ENCODE data around the gene TMEM272.
"Not testable (repeated sequence)": the region's sequence is repeated elsewhere in the genome, so short reads cannot be mapped to it uniquely, and the experiment has no call there.

TMEM272 gene

DNA sequence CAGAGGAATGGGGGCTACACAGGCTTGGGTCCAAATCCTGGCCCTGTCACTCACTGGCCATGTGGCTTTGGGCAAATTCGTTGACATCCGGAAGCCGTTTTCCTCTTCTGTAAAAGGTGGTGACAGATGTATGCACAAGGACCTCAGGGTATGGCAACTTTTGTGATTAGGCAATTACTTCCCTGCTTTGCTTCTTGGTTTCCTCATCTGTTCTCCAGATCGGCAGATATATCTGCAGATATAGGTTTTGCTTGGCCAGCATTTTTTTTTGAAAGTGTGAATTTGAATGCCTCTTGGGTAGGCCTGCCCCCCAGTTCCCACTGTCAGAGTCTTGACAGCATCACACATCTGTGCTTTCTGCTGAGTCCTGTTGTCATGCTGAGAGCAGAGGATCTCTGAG is 17.7 kb downstream of the TMEM272 start:
- Histone ChIP-seq H2AFZ (ENCODE audit: low read depth, low read length) (no peak overlapping the region), H3K4me1 (ENCODE audit: insufficient read depth, low read length) (no peaks in the 10 kb centered on the region), H3K4me3 (ENCODE audit: low read length) (no peak overlapping the region)

DNA sequence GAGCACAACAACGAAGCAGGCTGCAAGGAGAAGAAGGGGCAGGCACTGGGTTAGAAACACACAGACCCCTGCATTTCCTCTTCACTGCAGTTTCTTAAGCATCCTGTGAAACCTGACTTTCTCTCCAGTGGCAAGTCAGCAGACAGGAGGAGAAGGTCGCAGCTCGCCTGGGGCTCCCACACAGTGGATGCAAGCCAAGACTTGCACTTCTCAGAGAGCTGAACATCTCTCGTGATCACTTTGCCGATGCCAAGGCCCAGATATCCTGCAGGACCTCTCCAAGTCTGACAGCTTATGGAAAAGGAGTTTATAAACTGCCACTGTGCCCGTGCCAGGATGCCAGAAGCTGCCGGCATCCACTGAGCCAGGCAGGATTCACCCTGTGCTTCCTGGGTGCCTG is 18.4 kb downstream of the TMEM272 start:
- Histone ChIP-seq H3K27me3 (ENCODE audit: insufficient read depth, low read length) (peaks cover 13% of the 10 kb centered on the region), H2AFZ (ENCODE audit: low read depth, low read length) (no peak overlapping the region), H3K4me1 (ENCODE audit: insufficient read depth, low read length) (no peaks in the 10 kb centered on the region), H3K36me3 (ENCODE audit: insufficient read depth, low read length) (no peaks in the 10 kb centered on the region), H3K9me3 (ENCODE audit: low read length) (no peaks in the 10 kb centered on the region), H3K4me3 (ENCODE audit: low read length) (no peak overlapping the region)

More for the DNA sequence above, 17.7 kb downstream of the TMEM272 start:
- Histone ChIP-seq H3K36me3 (ENCODE audit: insufficient read depth, low read length) (no peaks in the 10 kb centered on the region), H3K9me3 (ENCODE audit: low read length) (no peaks in the 10 kb centered on the region), H3K27me3 (ENCODE audit: insufficient read depth, low read length) (peaks cover 13% of the 10 kb centered on the region)

DNA sequence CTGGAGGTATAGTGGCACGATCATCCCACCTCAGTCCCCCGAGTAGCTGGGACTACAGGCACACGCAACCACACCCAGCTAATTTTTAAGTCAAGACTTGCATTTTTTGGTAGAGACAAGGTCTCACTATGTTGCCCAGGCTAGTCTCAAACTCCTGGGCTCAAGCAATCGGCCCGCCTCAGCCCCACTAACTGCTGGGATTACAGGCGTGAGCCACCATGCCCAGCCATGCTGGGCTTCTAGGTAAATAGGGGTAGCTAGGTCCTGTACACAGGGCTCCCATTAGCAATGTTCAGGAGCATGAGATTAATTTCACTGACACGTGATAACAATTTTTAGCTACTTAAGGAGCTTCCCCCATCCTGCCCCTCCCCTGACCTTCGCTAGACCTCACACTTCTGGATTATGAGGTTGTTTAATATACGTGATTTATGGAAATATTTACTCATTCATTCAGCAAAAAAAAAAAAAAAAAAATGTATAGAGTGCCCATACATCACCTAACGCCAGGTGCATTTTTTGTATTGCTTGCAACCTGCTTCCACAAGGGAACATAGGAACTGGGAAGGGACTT is 19.2 kb downstream of the TMEM272 start:
- no peaks in the 10 kb centered on the region for H3K36me3 ChIP-seq (ENCODE audit: insufficient read depth, low read length)
- no peaks in the 10 kb centered on the region for H3K4me1 ChIP-seq (ENCODE audit: insufficient read depth, low read length)
- peaks cover 13% of the 10 kb centered on the region for H3K27me3 ChIP-seq (ENCODE audit: insufficient read depth, low read length)
- no peaks in the 10 kb centered on the region for H3K9me3 ChIP-seq (ENCODE audit: low read length)
- H3K4me3 ChIP-seq (ENCODE audit: low read length): no peak overlapping the region
- no peak overlapping the region for H2AFZ ChIP-seq (ENCODE audit: low read depth, low read length)

DNA sequence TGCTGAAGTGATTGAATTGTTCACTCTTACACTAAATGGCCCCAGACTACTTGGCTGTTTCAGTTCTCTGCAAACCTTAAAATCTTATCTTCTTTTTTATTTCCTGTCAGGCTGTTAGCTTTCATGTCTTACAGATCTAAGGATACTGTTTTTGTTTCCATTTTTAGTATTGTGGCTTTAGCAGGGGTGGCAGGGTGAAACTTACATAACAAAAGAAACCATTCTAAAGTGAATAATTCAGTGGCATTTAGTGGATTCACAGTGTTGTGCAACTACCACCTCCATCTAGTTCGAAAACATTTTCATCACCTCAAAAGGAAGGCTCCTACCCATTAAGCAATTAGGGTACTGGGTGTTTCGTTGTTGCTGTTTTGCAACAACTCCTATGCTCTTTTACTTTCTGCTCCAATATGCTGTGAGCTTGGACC is 19.8 kb downstream of the TMEM272 start:
- H3K27me3 ChIP-seq (ENCODE audit: insufficient read depth, low read length): peaks cover 16% of the 10 kb centered on the region
- H3K9me3 ChIP-seq (ENCODE audit: low read length): no peaks in the 10 kb centered on the region
- no peaks in the 10 kb centered on the region for H3K36me3 ChIP-seq (ENCODE audit: insufficient read depth, low read length)
- H3K4me1 ChIP-seq (ENCODE audit: insufficient read depth, low read length): no peaks in the 10 kb centered on the region
- no peak overlapping the region for H3K4me3 ChIP-seq (ENCODE audit: low read length)
- no peak overlapping the region for H2AFZ ChIP-seq (ENCODE audit: low read depth, low read length)

GRCh38 chr13:51824712-51825111 is 20.3 kb downstream of the TMEM272 start:
- not testable (repeated sequence) for H3K4me3 ChIP-seq (ENCODE audit: low read length); H3K4me1 ChIP-seq (ENCODE audit: insufficient read depth, low read length); H3K36me3 ChIP-seq (ENCODE audit: insufficient read depth, low read length); H2AFZ ChIP-seq (ENCODE audit: low read depth, low read length); H3K9me3 ChIP-seq (ENCODE audit: low read length)
- peaks cover 17% of the 10 kb centered on the region for H3K27me3 ChIP-seq (ENCODE audit: insufficient read depth, low read length)

- no peaks in the 10 kb centered on the region for H3K36me3 ChIP-seq (ENCODE audit: insufficient read depth, low read length)
- H3K4me1 ChIP-seq (ENCODE audit: insufficient read depth, low read length): no peaks in the 10 kb centered on the region
- peaks cover 23% of the 10 kb centered on the region for H3K27me3 ChIP-seq (ENCODE audit: insufficient read depth, low read length)
- H2AFZ ChIP-seq (ENCODE audit: low read depth, low read length): no peak overlapping the region
- H3K9me3 ChIP-seq (ENCODE audit: low read length): no peaks in the 10 kb centered on the region
- H3K4me3 ChIP-seq (ENCODE audit: low read length): no peak overlapping the region
Observed at GRCh38 chr13:51823863-51824262, 21.1 kb downstream of the TMEM272 start.

DNA sequence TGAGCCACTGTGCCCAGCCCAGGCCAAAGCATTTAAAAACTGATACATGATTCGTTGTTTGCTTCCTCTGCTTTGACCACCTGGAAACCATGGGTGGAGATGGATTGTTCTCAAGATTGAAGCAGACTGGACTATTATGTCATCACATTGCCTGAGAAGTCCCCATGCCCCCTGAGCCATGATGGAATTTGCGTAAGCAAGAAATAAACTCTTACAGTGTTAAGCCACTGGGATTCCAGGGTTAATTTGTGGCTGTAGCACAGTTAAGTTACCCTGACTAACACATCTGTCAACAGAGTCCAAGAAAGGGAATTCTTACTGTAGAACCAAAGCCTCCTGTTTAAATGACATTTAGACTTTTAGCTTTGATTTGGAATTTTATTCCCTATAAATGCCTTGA is 21.6 kb downstream of the TMEM272 start:
- peaks cover 24% of the 10 kb centered on the region for H3K27me3 ChIP-seq (ENCODE audit: insufficient read depth, low read length)
- H3K4me1 ChIP-seq (ENCODE audit: insufficient read depth, low read length): no peaks in the 10 kb centered on the region
- H3K36me3 ChIP-seq (ENCODE audit: insufficient read depth, low read length): no peaks in the 10 kb centered on the region
- H3K4me3 ChIP-seq (ENCODE audit: low read length): no peak overlapping the region
- no peak overlapping the region for H2AFZ ChIP-seq (ENCODE audit: low read depth, low read length)
- no peaks in the 10 kb centered on the region for H3K9me3 ChIP-seq (ENCODE audit: low read length)

- Histone ChIP-seq H3K4me1 (ENCODE audit: insufficient read depth, low read length) (no peaks in the 10 kb centered on the region), H3K27me3 (ENCODE audit: insufficient read depth, low read length) (peaks cover 26% of the 10 kb centered on the region), H2AFZ (ENCODE audit: low read depth, low read length) (no peak overlapping the region), H3K36me3 (ENCODE audit: insufficient read depth, low read length) (no peaks in the 10 kb centered on the region), H3K4me3 (ENCODE audit: low read length) (no peak overlapping the region), H3K9me3 (ENCODE audit: low read length) (no peaks in the 10 kb centered on the region)
Observed at GRCh38 chr13:51822106-51822815, 22.7 kb downstream of the TMEM272 start.

GRCh38 chr13:51821606-51822005 is 23.4 kb downstream of the TMEM272 start:
- Histone ChIP-seq H3K4me3 (ENCODE audit: low read length) (no peak overlapping the region), H2AFZ (ENCODE audit: low read depth, low read length) (no peak overlapping the region), H3K36me3 (ENCODE audit: insufficient read depth, low read length) (no peaks in the 10 kb centered on the region), H3K4me1 (ENCODE audit: insufficient read depth, low read length) (no peaks in the 10 kb centered on the region), H3K9me3 (ENCODE audit: low read length) (no peaks in the 10 kb centered on the region), H3K27me3 (ENCODE audit: insufficient read depth, low read length) (peaks cover 21% of the 10 kb centered on the region)

- H2AFZ ChIP-seq (ENCODE audit: low read depth, low read length): no peak overlapping the region
- H3K4me3 ChIP-seq (ENCODE audit: low read length): no peak overlapping the region
- H3K27me3 ChIP-seq (ENCODE audit: insufficient read depth, low read length): peaks cover 23% of the 10 kb centered on the region
- H3K4me1 ChIP-seq (ENCODE audit: insufficient read depth, low read length): no peaks in the 10 kb centered on the region
- H3K36me3 ChIP-seq (ENCODE audit: insufficient read depth, low read length): no peaks in the 10 kb centered on the region
- H3K9me3 ChIP-seq (ENCODE audit: low read length): no peaks in the 10 kb centered on the region
Observed at GRCh38 chr13:51820016-51820597, 24.9 kb downstream of the TMEM272 start.

DNA sequence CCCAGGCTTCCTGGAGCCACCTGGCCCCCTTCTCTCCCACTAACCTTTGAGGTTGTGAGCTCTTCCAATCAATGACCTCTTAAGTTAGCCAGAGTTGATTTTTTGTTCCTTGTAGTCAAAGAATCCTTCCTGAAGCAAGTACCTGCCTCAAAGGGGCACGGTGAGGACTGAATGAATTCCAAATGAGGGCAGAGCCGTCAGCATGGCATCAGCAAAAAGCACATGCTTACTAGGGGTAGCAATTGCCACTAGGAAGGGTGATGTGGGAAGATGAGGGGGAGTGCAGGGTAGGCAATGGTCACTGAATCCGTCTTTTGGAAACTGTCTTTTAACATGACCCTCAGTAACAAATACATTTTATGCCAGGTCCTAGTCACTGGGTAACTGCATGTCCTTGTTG is 25.4 kb downstream of the TMEM272 start:
- no peak overlapping the region for H3K4me3 ChIP-seq (ENCODE audit: low read length)
- no peak overlapping the region for H2AFZ ChIP-seq (ENCODE audit: low read depth, low read length)
- no peaks in the 10 kb centered on the region for H3K36me3 ChIP-seq (ENCODE audit: insufficient read depth, low read length)
- H3K4me1 ChIP-seq (ENCODE audit: insufficient read depth, low read length): no peaks in the 10 kb centered on the region
- no peaks in the 10 kb centered on the region for H3K9me3 ChIP-seq (ENCODE audit: low read length)
- peaks cover 23% of the 10 kb centered on the region for H3K27me3 ChIP-seq (ENCODE audit: insufficient read depth, low read length)

- H2AFZ ChIP-seq (ENCODE audit: low read depth, low read length): no peak overlapping the region
- H3K9me3 ChIP-seq (ENCODE audit: low read length): no peaks in the 10 kb centered on the region
- H3K4me3 ChIP-seq (ENCODE audit: low read length): no peak overlapping the region
- no peaks in the 10 kb centered on the region for H3K4me1 ChIP-seq (ENCODE audit: insufficient read depth, low read length)
- H3K27me3 ChIP-seq (ENCODE audit: insufficient read depth, low read length): peaks cover 23% of the 10 kb centered on the region
- no peaks in the 10 kb centered on the region for H3K36me3 ChIP-seq (ENCODE audit: insufficient read depth, low read length)
Observed at GRCh38 chr13:51818781-51819511, 26.0 kb downstream of the TMEM272 start.

- Histone ChIP-seq H3K27me3 (ENCODE audit: insufficient read depth, low read length) (peaks cover 23% of the 10 kb centered on the region), H2AFZ (ENCODE audit: low read depth, low read length) (no peak overlapping the region), H3K9me3 (ENCODE audit: low read length) (no peaks in the 10 kb centered on the region), H3K4me1 (ENCODE audit: insufficient read depth, low read length) (no peaks in the 10 kb centered on the region), H3K4me3 (ENCODE audit: low read length) (no peak overlapping the region), H3K36me3 (ENCODE audit: insufficient read depth, low read length) (no peaks in the 10 kb centered on the region)
Observed at GRCh38 chr13:51818276-51818675, 26.7 kb downstream of the TMEM272 start.
